HG03060 (cell line): Measurements from ENCODE around the gene GIPC1.

Source experiments
- ATAC-seq: cut with Tn5 transposase; IDR thresholded peaks from one replicate; pipeline ENCODE4 v1.9.1; 2021; ENCODE audit warnings: low read depth, moderate number of reproducible peaks; ENCODE audit not compliant: unreplicated experiment

Gene GIPC1

DNA sequence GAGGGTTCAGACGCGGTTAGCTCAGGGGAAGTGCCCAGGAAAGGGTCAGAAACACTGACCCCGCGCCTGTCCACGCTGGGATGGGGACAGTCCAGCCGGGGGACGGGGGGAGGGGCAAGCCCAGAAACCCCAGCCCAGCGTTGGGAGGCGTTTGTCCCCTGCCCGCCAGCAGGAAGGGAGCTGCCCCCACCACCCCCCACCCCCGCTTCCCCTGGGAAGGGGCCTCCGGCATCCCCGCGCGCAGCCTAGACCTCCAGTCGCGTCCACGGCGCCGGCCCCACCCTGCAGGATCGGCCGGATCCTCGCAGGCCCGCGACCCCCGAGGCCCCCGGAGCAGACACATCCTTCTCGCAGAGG, 277 bp downstream of the GIPC1 start:
- ATAC-seq = no peak

DNA sequence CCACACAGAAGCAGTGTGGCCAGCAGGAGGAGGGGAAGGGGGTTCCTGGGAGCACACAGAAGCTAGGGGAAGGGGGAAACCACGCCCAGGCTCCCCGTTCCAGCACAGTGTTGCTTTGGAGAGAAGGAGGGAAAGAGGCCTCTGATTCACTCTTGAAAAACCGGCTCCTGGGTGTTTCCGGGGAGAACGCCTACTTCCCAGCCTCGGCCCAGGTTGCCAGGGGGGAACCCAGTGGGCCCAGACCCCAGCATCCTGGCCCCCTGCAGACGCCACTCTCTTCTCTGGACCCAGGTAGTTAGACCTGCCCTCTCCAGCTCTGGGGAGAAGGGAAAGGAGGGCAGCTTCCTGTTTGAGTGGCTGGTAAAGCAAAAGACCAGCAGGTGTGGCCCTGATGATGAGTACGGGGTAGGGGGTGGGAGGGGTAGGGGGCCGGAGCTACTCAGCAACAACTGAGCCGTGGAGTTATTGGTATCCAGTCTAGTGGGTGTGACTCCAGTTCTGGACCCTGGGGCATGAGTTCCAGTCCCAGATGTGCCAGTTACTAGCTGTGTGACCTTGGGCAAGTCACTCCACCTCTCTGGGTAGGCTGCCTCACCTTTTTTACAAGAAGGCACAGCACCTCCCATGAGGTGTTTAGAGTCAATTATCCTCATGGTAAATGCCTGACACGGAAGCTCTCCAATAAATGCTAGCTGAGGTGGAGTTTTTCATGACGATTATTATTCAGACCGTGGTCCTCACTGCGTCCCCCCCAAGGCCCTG, 836 bp downstream of the GIPC1 start:
- no peak for ATAC-seq

DNA sequence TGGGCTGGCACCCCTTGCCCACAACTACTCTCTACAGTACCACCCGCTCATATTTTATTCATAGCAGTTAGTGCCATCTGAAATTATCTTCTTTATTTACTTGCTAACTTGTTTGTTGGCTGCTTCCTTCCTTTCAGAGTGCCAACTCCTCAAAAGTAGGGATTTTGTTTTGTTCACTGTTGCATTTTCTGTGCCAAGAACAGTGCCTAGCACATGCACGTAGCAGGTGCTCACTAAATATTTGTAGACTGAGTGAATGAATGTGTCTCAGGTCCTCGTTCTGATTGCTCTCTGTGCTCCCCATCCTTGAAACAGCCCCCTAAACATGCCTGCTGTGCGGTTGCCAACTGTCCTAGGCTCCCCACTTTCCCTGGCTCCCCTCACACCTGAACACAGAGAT, 1.5 kb downstream of the GIPC1 start:
- no peak for ATAC-seq

DNA sequence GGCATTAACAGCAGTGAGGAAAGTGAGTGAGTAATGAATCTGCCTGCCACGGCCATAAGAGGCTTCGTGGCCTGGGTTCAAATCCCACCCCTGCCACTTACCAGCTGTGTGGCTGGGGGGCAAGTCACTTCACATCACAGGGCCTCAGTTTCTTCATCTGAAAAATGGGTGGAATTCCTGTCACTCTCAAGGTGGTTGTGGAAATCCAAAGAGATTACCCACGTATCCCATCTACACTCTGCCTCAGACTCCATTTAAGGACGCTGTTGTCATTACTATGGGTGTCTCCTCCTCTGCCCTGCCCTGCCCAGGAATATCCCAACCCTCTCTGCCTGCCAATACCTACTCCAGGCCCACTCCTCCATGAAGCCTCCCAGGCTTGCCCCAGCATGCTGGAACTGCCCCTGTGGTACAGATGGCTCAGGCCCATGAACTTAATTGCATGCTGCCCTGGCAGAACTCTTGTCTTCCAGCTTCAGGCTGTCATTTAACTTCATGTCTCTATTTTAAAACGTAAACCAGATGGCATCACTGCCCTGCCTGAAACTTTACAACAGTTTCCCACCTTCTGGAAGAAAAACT, 3.1 kb downstream of the GIPC1 start:
- ATAC-seq = no peak

DNA sequence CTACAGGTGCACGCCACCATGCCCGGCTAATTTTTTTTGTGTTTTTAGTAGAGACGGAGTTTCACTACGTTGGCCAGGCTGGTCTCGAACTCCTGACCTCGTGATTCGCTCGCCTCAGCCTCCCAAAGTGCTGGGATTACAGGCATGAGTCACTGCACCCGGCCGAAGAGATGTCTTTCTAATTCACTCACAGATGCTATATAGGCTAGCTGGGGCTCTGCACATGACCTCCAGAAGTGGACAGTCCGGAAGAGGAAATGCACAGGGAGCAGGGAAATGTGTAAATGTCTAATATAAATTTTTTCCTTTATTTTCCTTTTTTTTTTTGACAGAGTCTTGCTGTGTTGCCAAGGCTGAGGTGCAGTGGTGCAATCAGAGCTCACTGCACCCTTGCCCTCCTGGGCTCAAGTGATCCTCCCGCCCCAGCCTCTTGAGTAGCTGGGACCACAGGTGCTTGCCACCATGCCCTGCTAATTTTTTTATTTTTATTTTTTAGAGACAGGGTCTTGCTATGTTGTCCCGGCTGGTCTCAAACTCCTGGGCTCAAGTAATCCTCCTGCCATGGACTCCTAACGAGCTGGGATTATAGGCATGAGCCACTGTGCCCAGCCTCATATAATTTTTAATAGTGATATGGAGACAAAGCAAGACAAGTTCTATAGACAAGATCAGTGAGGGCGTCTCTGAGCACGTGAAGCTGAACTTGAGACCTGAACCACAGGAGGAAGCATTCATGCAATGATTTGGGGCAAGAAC, 8.4 kb downstream of the GIPC1 start:
- no peak for ATAC-seq

DNA sequence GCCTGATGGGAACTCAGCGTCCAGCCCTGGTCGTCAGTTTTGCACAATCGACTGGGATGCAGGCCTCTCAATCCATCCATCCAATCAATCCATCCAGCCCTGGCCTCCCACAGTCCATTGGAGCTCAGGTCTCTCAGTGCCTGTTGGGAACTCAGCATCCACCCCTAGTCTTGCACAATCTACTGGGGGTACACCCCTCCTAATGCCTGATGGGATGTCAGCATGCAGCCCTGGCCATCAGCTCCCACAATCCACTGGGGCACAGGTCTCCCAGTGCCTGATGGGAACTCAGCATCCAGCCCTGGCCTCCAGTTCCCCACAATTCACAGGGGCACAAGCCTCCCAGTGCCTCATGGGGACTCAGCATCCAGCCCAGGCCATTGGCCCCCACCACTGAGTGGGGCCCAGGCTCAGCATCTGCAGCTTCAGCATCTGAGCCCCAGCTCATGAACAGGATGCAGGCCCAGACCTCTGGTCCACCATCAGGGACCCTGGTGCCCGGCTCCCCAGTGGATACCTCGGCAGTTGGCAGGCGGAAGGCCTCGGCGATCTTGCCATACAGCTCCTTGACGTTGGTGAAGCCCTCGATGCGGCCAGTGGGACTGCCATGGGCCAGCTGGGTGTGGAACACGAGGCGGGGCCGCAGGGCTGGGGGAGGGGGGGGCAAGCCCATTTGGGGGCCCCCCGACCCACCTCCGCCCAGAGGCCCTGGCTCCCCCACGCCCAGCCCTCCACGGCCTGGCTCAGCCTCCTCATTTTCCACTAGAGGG, 13.6 kb downstream of the GIPC1 start:
- ATAC-seq = no peak

DNA sequence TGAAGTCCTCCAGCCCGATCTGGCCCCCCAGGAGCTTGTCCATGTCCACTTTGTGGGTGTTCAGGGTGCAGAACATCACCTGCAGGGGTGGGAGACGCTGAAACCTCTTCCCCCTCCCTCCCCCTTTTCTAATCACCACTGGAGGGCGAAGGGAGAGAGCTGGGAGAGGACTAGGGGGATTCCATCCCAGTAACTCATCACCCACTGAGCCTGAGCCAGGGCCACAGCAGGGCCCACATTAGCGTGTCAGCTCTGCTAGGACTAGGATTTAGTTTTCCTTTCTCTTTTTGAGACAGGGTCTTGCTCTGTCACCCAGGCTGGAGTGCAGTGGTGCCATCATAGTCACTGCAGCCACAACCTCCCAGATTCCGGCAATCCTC, 15.2 kb downstream of the GIPC1 start:
- ATAC-seq = no peak

DNA sequence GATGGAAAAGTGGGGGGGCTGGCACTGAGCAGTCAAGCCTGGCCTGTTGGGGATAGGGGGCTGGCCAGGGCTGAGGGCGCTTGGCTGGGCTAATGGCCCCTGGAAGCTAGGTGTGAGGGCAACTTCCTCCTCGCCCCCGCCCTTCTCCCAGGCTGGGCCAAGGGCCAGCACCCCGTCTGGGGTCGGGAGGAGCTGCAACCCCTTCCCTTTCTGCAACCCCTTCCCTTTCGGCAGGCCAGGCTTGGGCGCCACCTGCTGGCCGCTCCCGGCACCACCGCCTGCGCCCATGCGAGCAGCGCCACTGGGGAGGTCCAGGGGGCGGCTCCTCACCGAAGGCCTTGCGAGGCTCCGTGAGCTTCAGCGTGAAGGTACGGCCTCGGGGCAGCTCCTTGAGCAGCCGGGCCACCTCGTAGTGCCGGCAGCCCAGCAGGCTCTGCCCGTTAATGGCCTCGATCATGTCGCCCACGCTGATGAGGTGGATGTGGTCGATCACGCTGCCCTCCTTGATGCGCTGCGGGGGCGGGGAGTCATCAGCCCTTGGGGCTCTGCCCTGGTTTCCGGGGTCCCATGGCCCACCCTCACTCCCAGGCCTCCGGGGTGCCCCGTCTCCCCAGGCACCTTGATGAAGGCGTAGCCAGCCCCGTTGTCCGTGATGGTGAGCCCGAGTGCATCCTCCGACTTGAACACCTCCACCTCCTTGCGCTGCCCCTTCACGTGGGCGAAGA, 15.8 kb downstream of the GIPC1 start:
- ATAC-seq = no peak

DNA sequence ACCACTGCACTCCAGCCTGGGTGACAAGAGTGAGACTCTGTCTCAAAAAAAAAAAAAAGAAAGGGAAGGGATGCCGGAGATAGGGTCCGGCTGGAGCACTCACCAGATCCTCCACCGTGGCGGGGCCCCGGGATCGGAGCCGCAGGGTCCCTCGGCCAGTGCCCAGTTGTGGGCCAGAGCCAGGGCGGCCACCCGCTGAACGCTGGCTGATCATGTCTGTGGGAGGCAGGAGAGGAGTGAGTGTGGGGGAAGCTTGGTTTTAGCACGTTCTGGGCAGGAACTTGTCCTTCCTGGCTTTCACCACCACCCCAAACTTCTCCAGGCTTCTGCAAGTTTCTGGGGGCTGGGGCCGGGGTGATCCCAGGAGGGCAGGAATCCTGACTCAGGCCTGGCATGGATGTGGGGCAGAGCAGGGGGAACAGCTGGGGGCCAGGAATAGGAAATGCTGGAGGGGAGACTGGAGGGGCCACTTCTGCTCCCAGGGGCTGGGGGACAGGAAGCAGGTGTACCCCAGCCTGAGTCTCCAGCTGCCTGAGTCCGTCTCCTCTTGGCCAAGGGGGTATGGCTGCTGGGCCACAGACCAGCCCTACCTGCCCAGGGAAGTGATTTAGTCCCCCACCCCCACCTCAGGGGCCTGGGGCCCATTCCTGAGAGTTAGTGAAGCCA, 16.5 kb downstream of the GIPC1 start:
- ATAC-seq = no peak

DNA sequence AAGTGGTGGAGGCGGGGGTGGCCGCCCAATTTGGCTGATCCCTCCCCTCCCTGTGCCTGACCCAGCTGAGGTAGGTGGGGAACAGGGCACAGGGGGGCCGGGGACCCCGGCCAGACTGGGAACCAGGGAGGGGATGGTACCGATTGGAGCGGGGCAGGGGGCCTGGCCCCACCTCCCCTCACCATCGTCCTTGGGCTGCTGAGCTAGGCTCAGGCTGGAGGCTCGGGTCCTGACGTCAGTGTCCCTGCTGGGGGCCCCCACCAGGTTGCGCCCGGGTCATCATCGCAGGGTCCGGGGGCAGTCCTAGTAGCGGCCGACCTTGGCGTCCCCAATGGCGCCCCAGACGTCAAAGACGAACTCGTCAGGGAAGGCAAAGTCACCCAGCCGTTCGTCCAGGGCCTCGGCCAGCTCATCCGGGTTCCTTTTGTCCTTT, 17.8 kb downstream of the GIPC1 start:
- no peak for ATAC-seq

DNA sequence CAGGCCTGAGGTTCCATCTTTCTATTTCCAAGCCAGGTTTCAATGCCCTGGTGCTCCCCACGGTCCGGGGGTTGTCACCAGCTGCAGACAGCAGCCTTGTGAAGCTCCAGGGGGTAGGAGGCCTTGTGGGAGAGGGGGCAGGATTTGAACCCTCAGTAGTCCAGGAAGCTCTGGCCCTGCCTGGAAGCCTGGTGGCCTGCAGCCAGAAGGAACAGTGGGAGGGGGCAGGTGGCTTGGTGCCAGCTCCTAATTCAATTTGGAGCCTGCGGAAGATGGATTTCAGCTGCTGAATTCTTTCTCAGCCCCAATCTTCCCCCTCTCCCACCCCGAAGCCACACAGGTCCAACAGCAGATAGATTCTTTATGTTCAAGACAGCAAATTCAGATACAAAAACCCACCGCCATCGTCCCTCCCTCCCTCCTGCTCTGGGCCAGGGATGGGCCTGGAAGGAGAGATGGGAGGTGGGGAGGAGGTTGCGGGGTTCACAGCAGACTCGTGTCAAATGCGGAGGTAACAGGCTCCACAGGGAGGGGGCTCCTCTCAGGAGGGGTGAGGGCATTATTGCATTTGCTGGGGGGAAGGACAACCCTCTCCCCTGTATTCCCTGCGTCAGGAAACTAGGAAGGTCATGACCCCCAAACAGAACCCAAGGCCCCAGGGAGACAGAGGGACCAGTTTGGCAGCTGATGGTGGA, 18.4 kb downstream of the GIPC1 start:
- ATAC-seq = no peak

DNA sequence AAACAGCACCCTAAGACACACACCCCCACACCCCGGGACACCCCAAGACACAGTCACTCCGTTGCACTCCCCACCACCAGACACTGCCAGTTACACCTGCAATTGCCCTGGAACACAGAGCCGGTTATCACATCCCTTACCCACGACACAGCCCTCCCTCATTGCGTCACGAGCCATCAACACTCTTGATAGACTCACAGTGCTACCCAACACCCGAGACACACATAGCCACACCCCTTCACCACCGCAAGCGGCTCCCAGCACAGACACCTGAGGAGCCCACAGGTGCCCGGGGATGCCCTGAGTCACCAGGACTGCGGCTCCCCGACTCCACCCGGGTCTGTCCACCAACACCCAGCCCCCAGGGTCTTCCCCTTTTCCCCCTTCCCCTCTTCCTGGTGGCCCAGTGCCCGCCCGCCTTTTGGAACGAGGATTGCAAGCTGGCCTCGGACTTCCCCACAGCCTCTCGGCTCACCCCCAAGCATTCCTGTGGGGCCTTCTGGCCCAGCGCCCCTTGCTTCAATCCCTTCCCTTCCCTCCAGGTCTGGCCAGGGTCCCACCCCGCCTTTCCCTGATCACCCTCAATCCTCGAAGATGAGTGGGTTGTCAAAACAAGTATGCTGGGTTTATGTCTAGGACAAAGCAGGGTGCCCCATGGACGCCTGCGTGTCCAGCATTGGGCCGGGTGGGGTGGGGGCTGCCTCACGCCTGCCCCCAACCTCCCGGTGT, 19.1 kb downstream of the GIPC1 start:
- ATAC-seq = no peak

DNA sequence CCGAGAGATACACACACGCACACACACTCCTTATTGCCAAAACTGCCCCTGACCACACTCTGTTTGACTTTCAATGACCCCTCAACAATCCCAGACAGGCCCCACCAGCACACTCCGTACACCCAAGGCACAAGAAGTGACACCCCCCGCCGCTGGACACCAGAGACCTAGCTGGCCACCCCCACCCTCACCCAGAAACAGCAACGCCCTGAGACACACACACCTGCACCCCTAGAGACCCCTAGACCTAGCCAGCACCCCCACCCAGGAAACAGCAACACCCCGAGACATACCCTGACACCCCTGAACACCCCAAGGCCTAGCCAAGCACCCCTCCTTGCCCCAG, 19.6 kb downstream of the GIPC1 start:
- no peak for ATAC-seq

DNA sequence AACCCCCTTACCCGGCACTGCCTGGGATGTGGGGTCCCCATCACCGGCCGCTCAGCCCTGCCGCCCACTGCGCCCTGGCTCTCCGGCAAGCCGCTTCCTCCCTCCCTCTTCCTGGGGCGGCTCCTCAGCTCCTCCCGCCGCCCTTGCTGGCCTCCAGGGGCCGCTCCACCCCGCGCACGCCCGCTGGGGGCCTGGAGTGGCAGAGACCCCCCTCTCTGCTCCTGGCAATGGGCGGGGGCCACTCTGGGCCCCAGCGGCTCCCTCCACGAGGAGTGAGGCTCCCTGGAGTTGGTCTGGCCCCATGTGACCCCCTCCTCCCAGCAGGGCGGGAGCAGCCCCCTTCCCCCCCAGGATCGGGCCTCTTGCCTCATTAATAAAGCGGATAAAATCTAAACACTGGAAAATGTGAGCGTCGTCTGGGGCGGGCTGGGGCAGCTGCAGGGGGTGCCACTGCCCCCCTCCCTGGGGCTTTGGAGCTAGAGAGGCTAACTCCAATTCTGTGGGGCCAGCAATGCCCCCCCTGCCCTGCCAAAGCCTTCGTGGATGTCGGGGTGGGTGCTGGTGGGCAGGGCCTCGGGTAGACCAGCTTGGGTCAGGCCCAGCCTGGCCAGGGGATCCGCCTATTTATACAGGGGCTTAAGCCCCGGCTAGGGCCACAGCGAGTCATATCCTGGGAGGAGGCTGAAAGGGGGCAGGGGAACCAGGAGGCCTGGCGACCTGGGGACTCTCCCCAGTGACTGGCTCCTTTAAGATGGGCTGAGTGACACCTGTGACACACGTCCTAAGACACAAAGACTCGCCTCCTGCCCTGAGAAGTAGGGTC, 20.5 kb downstream of the GIPC1 start, which contains the start of gene PTGER1:
PTGER1 (minus strand) TSS at position 104 of the 823 bp plus-strand sequence. CDS start 1,034 bp downstream, outside the sequence.
- ATAC-seq = no peak

DNA sequence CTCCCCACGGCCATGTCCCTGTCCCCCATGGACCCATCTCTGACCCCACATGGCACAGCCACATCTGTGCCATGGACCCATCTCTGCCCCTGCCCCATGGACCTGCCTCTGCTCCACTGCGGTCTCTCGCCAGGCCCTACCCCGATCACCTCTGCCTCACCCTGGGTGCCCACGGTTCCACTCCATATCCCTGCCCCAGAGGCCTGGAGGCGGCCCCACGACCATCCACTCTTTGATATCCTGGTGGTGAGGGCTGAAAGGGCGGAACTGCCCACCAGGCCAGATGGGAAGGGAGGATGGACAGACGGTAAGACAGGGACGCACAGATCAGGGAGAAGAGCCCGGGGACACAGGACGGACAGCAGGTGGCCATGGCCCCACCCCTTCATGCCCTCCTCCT, 21.1 kb downstream of the GIPC1 start:
- ATAC-seq = no peak

DNA sequence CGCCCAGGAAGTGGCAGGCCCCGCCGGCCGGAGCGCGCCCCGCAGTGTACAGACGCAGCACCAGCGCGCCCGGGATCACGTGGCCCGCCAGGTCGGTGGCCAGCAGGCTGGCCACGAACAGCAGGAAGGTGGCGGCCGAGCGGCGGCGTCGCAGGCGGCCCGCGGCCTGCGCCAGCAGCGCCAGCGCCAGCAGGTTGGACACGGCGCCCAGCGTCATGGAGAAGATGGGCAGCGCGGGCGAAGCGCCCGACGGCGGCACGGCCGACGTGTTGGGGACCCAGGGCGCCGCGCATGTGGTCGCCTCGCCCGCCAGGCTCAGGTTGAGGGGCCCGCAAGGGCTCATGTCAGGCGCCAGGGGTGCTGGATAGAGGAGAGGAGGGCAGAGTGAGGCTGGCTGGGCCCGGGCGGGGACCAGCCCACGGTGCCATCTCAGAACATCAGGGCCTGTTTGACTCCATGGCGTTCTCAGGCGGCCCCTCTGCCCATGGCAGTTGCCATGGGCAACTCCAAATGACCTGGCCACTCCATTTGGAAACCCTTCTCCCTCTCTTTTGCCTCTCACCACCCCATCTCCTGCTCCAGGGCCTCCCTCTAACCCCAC, 21.8 kb downstream of the GIPC1 start:
- no peak for ATAC-seq
